Measurements from ENCODE around the gene TMEM130.
A peak's percentile ranks its signal among the peaks of the same experiment; 100 is the strongest.

The TMEM130 gene

GRCh38 chr7:98869597-98870120 lies at the start of gene TMEM130:
Gene TMEM130 (minus strand): TSS chr7:98870014. CDS start chr7:98869861, 153 bp downstream.
- no peak for DNase-seq

- DNase-seq: no peak
Measured at GRCh38 chr7:98917331-98917730, 47.5 kb upstream of the TMEM130 start.

- no peak for DNase-seq
Measured at GRCh38 chr7:98913612-98914011, 43.8 kb upstream of the TMEM130 start.

- DNase-seq: no peak
Measured at GRCh38 chr7:98913026-98913425, 43.2 kb upstream of the TMEM130 start.

DNA sequence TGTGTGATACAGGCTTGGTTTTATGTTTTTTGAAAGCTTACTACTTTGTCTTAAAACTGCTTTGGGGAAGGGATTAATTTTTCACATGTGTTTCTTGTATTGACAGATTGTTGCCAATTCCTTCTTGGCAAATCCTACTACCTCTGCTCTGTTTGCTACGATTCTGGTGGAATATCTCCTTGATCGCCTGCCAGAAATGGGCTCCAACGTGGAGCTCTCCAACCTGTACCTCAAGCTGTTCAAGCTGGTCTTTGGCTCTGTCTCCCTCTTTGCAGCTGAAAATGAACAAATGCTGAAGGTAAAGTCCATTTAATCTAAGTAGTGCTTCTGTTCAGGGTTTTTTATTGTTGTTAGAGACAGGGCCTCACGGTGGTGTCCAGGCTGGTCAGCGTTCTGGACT lies 42.1 kb upstream of the TMEM130 start:
- no peak for DNase-seq

DNA sequence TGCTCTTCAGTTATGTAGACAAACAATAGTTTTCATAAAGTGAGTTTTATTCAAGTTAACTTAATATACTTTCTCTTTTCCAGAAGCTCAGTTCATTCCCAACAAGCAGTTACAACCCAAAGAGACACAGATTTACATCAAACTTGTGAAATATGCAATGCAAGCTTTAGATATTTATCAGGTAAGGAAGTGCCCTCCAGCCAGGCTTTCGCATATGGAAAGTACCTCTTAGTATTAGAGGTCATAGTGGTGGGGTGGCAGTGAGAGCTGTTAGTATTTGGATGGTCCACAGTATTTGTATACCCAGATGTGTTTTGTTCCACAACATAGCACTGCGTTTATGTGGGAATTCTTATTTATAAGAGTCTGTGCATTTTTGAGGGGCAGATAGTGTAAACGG lies 40.6 kb upstream of the TMEM130 start:
- DNase-seq: no peak

DNA sequence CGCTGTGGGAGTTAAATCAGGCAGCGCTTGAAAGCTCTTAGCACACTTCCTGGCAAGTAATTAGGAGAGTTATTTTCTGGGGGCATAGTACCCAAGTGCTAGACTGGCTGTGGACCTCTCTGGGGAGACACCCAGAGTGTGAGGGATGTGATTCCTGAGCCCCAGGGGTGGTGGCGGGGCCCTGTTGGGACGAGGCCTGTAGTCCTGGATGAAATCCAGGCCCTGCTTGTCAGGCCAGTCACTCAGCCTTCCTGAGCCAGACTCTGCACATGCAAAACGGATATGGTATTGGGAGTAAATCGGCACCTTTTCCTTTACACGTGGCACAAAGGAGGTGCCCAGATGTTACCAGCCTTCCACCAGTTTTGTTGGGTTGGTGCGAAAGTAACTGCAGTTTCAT lies 39.7 kb upstream of the TMEM130 start:
- no peak for DNase-seq

GRCh38 chr7:98908585-98908984 lies 38.8 kb upstream of the TMEM130 start:
- DNase-seq: no peak

- no peak for DNase-seq
Measured at GRCh38 chr7:98907570-98907969, 37.8 kb upstream of the TMEM130 start.

- DNase-seq: no peak
Measured at GRCh38 chr7:98903246-98903645, 33.4 kb upstream of the TMEM130 start.

DNA sequence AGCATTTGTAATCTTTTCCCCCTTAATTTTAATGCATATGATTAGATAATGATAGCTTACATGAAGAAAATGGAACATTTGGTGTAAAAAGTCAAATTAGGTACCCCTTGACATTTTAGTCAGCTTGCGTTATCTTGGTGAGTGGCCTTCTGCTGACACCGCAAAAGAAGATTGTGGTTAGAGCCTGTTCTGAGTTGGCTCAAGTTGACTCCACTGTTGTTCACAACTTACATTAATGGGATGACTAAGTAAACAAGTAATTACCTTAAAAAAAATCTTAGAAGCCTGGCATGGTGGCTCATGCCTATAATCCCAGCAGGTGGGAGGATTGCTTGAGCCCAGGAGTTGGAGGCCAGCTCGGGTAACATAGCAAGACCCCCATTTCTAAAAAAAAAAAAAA lies 32.7 kb upstream of the TMEM130 start:
- no peak for DNase-seq

DNA sequence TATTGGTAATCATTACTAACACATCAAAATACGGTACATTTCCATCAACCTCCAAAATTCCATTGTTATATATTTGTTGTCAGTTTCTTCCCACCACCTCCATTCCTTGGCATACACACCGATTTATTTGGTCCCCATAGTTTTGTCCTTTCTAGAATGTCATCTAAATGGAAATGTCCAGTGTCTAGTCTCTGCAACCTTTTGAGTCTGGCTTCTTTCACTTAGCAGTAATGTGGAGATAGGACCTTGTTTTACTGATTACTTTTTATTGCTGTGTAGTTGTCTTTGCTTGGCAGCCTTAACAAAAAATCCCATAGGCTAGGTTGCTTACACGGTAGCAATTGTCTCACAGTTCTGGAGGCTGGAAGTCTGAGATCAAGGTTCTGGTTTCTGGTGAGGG lies 31.0 kb upstream of the TMEM130 start:
- no peak for DNase-seq

DNA sequence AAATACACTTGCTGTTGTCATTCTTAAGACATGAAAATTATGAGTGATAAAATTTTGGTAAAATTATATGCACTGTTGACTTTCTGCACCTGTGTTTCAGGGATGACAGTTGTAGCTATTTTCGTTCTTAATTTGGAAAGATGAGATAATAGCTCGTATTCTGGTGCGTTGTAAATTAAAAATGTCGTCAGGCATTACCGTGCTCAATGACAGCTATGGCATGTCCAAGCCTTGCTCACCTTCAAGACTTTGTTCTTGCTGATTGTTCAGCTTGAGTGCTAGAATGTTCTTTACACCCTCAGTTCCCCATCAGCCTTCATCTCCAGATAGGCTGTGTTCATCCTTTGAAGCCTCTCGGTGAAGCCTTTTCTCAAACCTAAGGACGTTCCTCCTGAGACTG lies 30.0 kb upstream of the TMEM130 start:
- DNase-seq: no peak

DNA sequence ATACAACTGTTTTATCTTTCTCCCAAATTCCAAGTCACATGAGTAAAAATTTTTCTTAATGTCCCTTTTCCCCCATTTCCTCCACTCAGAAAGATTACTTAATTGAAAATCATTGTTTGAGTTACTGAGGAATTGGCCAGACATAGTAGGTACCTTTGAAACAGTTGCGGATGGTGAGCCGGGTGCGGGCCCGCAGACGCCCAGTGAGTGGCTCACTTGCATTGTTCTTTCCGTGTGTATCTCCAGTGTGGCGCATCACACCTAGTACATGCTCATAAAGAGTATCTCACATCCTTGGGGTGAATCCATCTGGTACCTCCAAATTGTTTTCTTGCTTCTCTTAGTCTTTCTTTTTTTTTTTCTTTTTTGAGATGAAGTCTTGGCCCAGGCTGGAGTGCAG lies 22.8 kb upstream of the TMEM130 start:
- no peak for DNase-seq

DNA sequence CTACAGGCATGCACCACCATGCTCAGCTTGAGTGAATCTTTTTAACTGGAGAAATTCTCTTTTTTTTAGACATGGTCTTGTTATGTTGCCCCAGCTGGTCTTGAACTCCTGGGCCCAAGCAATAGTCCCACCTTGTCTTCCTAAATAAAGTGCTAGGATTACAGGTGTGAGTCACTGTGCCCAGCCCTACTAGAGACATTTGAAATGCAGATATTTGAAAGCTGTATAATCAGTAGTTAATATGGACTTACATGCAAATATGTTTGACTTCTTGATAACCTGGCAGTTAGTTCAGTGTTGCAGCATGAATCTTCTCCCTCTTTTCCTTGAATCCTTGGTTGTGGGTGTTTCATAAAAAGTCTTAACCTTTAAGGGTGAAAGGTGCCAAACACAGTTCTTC lies 17.2 kb upstream of the TMEM130 start:
- DNase-seq: no peak

DNA sequence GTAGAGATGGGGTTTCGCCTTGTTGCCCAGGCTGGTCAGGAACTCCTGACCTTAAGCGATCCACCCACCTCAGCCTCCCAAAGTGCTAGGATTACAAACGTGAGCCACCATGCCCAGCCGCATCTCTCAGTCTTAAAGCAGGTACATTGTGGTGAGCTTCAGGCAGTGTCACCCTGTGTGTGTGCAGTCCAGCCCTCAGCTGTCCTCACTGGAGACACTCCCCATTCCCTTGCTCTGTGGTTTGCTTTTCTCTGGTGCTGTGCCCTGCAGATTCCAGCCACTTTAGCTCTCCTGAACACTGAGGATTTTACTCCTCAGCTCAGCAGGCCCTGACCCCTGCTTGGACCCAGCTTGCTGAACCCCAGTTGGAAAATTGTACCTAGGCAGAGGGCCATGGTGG lies 14.6 kb upstream of the TMEM130 start:
- DNase-seq: no peak

GRCh38 chr7:98881561-98882315 lies 11.9 kb upstream of the TMEM130 start:
- no peak for DNase-seq

DNA sequence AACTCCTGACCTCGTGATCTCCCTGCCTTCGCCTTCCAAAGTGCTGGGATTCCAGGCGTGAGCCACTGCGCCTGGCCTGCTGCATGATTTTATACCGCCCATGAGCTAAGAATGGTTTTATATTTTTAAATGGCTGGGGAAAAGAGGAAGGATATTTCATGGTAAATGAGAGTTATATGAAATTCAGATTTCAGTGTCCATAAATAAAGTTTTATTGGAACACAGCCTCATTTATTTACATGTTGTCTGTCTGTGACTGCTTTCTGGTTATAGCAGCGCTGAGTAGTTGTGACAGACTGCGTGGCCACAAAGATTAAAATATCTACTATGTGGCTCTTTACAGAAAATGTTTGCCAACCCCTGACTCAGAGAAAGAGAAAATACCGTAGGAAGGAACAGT lies 10.7 kb upstream of the TMEM130 start:
- DNase-seq: no peak

DNA sequence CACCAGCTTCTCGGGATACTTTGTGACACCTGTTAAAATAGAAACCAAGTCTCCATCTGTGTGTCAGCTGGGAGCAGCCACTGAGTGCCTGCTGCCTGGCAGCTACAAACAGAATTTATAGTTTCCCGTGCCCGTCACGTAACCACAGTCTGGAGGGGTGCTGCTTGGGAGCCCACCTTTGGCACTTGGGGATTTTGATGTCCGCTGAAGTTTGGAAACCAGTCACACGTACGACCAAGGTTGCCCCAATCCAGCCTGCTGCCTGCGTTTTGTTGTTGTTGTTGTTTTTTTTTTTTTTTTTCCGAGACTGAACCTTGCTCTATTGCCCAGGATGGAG lies 10.1 kb upstream of the TMEM130 start:
- DNase-seq: no peak

DNA sequence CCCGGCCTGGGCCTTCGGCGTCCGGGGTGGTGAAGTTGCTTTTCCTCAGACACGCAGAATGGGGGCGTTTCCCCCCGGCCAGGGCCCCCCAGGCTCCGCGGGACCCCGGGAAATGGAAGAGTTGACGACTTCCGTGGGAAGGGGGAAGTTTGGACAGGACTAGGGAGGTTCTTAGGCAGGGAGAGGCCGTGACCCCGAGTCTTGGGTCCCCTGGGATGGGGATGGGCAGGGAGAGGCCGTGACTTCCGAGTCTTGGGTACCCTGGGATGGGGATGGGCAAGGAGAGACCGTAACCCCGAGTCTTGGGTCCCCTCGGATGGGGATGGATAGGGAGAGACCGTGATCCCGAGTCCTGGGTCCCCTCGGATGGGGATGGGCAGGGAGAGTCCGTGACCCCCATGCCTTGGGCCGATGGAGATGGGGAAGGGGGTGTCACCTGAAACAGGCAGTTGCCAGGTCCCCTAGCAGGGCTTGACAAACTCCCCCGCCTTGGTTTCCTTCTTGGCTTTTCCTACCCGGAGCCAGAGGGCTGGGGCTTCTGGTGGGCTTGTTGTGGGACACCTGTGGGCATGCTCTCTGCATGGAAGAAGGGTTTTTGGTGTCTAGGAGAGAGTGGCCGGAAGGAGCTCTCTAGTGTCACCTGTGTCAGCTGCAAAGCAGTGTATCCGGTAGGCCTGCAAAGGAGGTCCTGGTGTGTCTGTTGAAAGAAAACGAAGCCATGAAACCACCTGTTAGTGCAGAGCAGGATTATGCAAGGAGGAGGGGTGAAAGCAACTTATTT lies 9.6 kb upstream of the TMEM130 start:
- DNase-seq: peak; percentile 42

DNA sequence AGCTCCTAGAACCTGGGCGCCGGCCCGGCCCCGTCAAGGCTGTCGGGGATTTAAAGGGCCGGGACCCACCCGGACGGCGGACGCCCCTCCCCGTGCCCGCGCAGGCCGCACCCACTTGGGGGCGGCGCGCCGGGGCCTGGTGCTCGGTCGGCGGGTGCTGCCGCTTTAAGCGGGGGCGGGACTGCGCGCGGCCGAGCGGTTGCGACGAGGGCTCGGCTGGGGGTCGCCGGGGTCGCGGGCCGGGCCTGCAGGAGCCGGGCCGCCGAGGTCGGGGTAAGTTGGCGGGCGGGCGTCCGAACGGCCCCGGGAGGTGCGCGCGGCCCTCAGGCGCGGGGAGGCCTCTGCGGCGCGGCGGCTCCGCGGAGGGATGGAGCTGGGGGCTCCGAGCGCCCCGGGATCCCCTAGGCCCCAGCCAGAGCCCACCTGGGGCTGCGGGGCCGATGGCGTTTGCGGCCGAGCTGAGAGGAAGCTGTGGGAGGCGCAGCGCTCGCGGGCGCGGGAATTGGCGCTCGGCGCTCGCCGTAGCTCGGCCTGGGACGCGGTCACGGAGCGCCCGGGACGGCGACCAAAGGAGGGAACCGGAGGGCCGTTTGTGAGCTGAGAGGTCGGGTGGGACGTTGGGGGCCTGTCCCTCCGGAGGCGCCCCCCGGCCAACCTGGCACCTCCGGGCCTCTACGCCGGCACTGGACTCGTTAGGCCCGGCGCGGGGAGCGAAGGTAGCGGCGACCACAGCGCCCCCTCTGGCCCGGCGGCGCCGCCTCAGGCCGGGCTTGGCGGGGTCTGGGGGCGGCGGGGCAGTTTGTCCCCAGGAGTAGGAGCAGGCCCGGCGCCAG lies 8.8 kb upstream of the TMEM130 start, which contains the start of gene TRRAP:
Gene TRRAP (plus strand): TSS at position 168 of the 833 bp plus-strand sequence. CDS start 2,619 bp downstream, outside the sequence.
- peak; percentile 79 for DNase-seq

DNA sequence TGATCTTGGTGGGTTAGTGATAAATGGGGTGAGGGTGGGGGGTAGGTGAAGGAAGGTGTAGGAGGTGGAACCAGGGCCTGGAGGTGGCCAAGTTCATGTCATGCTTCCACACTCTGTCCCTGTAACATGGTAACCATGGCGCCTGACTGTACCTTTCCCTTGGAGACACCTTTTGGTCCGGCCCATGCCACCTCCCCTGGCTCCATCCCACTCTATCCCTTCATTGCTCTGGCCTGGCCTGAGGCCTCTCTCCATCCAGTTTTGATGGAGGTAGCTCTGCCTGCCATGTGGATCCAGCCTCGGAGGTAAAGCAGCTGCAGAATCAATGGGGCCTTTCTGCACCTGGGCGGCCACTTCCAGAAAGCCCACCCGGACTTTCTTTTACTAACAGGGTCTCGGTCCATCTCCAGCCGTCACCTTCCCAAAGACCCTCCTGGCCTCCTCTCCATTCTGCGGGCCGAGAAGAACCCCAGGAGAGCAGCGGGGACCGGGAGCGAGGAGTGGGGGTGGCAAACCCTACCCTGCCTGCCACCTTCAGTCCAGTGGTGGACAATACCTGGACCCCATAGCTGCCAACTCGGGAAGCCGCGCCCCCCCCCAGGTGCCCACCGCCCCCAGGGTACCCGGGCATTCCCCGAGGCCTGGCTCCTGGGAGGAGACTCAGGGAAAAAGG lies 8.0 kb upstream of the TMEM130 start:
- no peak for DNase-seq

- DNase-seq: no peak
Measured at GRCh38 chr7:98877146-98877545, 7.3 kb upstream of the TMEM130 start.
